GM18520 (cell line): ENCODE measurements around the gene SMAD5.
A peak's percentile ranks its signal among the peaks of the same experiment; 100 is the strongest.

Source experiments
- ATAC-seq: cut with Tn5 transposase; IDR thresholded peaks from one replicate; pipeline ENCODE4 v1.9.1; 2021; ENCODE audit not compliant: unreplicated experiment

Gene SMAD5

DNA sequence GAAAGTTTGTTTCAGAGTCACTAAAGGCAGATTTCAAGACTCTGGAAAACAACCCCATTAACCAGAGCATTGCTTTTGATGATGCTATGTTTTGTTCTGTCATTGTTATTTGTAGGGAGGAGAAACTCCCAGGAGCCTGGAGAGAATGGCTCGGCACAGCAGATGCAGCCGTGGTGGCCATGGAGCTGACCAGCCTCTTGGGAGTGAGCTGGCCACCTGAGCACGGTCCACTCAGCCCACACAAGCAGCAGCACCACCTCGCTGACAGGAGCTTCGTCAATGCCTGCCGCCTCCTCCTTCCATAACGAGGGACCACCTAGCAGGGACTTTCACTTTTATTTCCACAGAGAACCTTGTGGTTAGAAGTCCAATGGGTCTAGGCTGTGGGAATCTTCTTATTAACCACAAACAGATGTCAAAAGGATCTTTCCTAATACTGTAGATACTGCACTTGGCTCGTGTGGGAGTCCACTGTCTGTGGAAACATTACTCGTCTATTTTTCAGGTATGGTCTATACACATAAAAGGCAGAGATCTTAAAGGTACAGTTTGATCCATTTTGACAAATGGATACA, 81.4 kb downstream of the SMAD5 start:
- no peak for ATAC-seq

DNA sequence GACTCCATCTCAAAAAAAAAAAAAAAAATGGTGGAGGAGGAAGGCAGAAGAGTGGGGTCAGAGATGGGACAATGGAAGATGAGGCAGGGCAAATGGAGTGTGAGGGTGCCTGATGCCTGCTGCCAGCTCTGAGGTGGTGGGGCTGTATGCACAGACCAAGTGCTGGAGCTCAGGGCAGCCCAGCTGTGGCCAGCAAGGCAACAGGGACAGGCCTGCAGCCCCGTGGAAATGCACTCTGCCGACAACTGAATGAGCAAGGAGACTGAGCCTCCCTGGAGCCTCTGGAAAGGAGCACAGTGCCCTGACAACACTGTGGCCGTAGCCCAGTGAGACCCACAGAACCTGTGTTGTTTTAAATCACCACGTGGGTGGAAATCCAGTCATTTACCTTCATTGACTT, 83.2 kb downstream of the SMAD5 start:
- ATAC-seq = no peak

DNA sequence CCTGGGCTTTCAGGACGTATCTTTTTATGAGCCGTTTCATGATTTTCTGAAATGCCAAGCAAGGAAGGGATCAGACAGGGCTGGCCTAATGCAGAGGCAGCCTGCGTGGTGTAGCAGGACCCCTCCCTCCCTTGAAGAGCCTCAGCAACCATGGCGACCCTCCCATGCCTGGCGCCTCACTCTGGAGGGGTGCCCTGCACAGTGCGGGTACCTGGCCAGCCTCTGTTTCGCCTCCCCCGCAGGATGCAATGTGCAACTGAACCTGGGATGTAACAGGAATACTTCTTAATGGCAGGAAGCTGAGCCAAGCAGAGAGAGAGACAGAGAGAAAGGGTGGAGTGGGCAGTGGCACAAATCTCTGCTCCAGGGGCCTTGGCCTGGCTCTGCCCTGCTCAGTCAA, 83.6 kb downstream of the SMAD5 start:
- ATAC-seq = no peak

DNA sequence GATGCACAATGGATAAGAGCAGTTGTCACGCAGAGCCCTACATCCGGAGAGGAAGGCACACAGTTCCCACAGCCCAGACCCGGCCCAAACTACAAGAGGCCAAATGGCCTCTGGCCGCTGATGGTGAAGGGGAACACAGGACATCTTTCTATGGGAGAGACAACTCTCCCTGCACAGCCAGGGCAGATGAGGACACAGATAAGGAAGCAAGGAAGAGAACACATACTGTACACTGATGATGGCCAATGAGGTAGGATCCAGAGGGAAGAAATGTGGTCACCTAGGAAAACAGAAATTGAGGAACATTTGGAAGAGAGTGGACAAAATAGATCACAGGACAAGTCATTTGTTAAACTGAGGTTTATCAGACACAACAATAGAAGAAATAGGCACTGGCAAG, 88.7 kb downstream of the SMAD5 start:
- no peak for ATAC-seq

DNA sequence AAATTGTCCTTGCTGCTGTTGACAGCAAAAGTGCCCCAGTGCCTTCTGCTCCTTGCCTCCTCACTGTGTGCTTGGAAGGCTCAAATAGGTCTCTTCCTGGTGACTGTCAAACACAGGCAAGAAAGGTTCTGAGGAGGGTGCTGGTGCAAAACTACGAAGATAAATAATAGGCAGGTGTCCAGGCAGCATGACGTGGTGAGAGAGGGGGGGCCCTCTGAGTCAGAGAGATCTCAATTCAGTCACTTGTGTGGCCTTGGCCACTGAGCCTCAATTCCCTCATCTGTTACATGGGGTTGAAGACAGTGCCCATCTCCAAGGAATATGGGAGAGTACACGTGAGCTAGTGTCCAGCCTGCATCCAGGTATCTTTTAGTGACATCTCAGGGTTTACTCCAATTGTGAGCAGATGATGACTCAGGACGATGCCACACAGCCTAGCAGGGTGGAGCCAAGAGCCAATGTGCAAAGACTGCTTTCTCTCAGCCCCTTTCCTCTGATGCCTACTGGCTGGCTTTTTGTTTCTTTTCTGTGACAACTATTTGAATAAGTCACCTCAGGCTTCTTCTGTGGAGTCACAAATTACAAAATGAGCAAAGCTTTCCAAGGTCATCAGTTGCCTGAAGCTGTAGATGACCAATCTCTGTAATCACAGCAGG, 90.1 kb downstream of the SMAD5 start:
- no peak for ATAC-seq

DNA sequence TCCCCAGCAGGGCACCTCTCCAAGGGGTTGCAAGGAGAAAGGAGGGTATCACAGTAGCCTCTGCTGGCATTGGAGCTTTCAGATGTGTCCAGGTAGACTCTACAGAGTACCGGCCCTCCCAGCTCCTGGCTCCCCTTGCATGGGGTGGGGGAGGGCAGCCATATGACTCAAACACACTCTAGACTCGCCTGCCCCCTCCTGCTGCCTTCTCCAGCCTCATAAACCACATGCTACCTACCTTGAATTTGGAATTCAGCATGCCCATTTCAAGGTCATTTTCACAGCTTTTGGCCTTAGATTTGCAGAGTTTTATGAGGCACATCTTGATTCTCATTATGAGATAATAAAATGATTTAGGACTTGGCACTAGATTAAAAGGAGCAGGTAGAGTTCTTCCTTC, 93.2 kb downstream of the SMAD5 start:
- ATAC-seq = no peak

DNA sequence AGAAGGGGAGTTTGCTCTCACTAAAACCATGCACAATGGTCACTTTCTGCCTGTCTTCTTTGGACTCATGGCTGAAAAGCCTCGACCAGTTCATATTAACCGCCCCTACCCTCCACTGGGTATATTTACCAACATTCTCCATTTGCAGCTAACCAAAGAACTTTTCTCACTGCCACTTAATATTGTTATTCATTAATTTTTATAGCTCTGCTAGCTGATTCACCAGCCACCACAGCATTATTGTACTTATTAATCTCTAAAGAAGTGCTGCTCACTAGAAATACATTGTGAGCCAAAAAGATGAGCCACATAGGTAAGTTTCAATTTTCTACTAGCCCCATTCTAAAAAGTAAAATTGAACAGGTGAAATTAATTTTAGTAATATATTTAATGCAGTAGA, 93.8 kb downstream of the SMAD5 start:
- ATAC-seq = no peak

DNA sequence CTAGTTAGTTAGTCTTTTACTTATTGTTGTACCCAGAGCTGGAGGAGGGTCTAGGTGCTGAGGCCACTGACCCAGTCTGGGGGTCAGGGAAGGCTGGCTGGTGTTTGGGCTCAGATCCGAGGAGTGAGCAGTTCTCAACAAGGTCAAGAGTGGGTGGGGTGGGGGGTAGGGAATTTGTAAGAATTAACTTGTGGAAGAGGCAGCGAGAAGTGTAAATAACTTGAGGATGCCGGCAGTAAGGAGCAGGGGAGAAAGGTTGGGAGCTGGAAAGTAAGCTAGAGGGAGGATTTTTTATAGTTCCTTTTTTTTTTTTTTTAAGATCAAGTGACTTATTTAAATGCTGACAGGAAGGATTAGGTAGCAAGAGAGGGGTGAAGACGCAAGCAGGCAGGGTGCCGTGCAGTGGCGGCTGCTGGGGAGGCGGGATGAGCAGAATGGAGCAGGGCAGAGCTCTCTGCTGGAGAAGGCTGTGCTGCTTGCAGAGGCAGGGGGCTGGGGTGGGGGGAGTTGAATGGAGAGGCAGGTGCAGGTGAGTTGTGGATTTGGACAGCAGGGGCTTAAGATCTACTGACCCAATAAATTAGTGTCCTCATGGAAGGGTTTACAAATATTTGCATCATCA, 95.6 kb downstream of the SMAD5 start:
- no peak for ATAC-seq

DNA sequence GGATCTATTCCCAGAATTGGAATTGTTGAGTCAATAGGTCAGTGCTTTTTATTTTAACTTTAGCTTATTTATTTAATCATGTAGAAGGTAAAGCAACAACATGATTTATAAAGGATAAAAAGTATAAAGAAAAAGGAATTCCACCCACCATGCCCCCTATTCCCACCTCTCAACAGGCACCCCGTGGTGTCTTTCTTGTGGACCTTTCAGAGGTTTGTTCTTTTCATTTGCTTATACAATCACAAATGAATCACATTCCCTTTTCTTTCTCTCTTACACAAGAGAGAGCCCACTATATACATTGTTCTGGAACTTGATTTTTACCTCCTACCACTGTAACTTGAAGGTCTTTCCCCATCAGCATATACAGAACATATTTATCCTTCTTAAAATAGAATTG, 97.5 kb downstream of the SMAD5 start:
- no peak for ATAC-seq

DNA sequence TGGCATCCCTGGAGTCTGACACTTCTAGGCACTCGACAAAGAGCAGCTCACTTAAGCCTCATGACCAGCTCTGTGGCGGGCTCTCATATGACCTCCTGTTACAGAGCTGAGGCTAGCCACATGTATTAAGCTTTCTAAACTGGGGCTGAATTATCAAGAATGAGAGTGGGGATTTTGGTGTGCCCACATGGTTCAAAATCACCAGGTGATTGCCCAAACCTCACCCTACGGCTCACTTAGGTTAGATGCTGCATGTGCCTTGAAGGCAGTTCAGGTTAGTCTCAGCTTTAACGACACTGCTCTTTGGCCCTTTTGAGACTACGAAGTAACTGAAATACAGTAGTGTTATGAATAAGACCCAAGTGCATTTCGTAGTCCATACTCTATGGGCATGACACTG, 99.7 kb downstream of the SMAD5 start:
- peak; percentile 72 for ATAC-seq
